NB4 (cell line): ENCODE data around the gene CPNE5.
A peak's percentile ranks its signal among the peaks of the same experiment; 100 is the strongest.

Experiments
- DNase-seq: peaks from one replicate; pipeline ENCODE4 v3.0.0; 2010; ENCODE audit warnings: low read depth
- H3K4me3 ChIP-seq: one replicate; pipeline ENCODE4 v1.5.1; 2011; ENCODE audit warnings: mild to moderate bottlenecking, low read depth, low read length, moderate library complexity
- CTCF ChIP-seq: IDR thresholded peaks from one replicate; pipeline ENCODE4 v1.5.1; 2012; ENCODE audit warnings: low read depth, low read length
- MAX ChIP-seq: IDR thresholded peaks from 2 replicates; pipeline ENCODE4 v1.6.1; 2011; ENCODE audit warnings: low read depth, low read length
- MYC ChIP-seq: IDR thresholded peaks from 2 replicates; pipeline ENCODE4 v1.6.1; 2011; ENCODE audit warnings: low read depth, low read length
- POLR2A ChIP-seq: IDR thresholded peaks from 2 replicates; pipeline ENCODE4 v1.6.1; 2011; ENCODE audit warnings: mild to moderate bottlenecking; ENCODE audit not compliant: insufficient read length; ENCODE audit errors: extremely low read depth

The CPNE5 gene

GRCh38 chr6:36731622-36732310, 107.5 kb downstream of the CPNE5 start:
- no peak overlapping the region for H3K4me3 ChIP-seq
- DNase-seq: no peak
- no peak for TF ChIP-seq MYC
- TF ChIP-seq CTCF: no peak
- no peak for TF ChIP-seq MAX
- no peak for TF ChIP-seq POLR2A

- no peak for DNase-seq
- TF ChIP-seq MAX (no peak), POLR2A (no peak), CTCF (no peak), MYC (no peak)
These were observed 108.5 kb downstream of the CPNE5 start for GRCh38 chr6:36730424-36731380.

GRCh38 chr6:36729161-36729524, 110.1 kb downstream of the CPNE5 start:
- no peak overlapping the region for H3K4me3 ChIP-seq
- no peak for TF ChIP-seq CTCF
- no peak for TF ChIP-seq MAX
- TF ChIP-seq POLR2A: no peak
- TF ChIP-seq MYC: no peak
- no peak for DNase-seq

More at GRCh38 chr6:36730424-36731380, 108.5 kb downstream of the CPNE5 start:
- no peak overlapping the region for H3K4me3 ChIP-seq

- no peak overlapping the region for H3K4me3 ChIP-seq
- no peak for TF ChIP-seq MAX
- no peak for TF ChIP-seq MYC
- TF ChIP-seq POLR2A: no peak
- no peak for TF ChIP-seq CTCF
- no peak for DNase-seq
These were observed 110.7 kb downstream of the CPNE5 start for GRCh38 chr6:36728289-36729160.

GRCh38 chr6:36727505-36728021, 111.7 kb downstream of the CPNE5 start:
- no peak overlapping the region for H3K4me3 ChIP-seq
- peak; percentile 71 for DNase-seq
- no peak for TF ChIP-seq MYC
- TF ChIP-seq MAX: 0 out of 2 replicates have a peak, but pooled peaks have one; percentile 4
